IMR-90 (cell line): ENCODE data around the gene THOC6.

Source experiments
- CEBPB ChIP-seq: IDR thresholded peaks from 2 replicates; pipeline ENCODE4 v1.6.1; 2012; ENCODE audit warnings: low read depth, low read length, improper control_type of control experiment
- MAFK ChIP-seq: IDR thresholded peaks from 2 replicates; pipeline ENCODE4 v1.6.1; 2012; ENCODE audit warnings: low read depth, low read length, improper control_type of control experiment
- MAZ ChIP-seq: IDR thresholded peaks from 2 replicates; pipeline ENCODE4 v1.6.1; 2012; ENCODE audit warnings: low read depth, mild to moderate bottlenecking, low read length, improper control_type of control experiment, moderate library complexity, borderline replicate concordance
- NFE2L2 ChIP-seq: fragments of 150-350 bp; IDR thresholded peaks from 2 replicates; pipeline ENCODE4 v1.6.1; 2016; ENCODE audit warnings: low read depth, mild to moderate bottlenecking, low read length
- POLR2A ChIP-seq: IDR thresholded peaks from 2 replicates; pipeline ENCODE4 v1.6.1; 2012; ENCODE audit warnings: mild to moderate bottlenecking, low read depth, low read length
- RAD21 ChIP-seq: IDR thresholded peaks from 2 replicates; pipeline ENCODE4 v1.6.1; 2012; ENCODE audit warnings: low read length, improper control_type of control experiment
- RCOR1 ChIP-seq: IDR thresholded peaks from 2 replicates; pipeline ENCODE4 v1.6.1; 2012; ENCODE audit warnings: mild to moderate bottlenecking, low read length, improper control_type of control experiment; ENCODE audit not compliant: insufficient replicate concordance
- SMC3 ChIP-seq: fragments of 150-350 bp; IDR thresholded peaks from 2 replicates; pipeline ENCODE4 v1.6.1; 2016; ENCODE audit warnings: low read depth, mild to moderate bottlenecking, antibody characterized with exemption, low read length, moderate library complexity
- USF2 ChIP-seq: fragments of 150-350 bp; IDR thresholded peaks from 2 replicates; pipeline ENCODE4 v1.6.1; 2017; ENCODE audit warnings: mild to moderate bottlenecking, antibody characterized with exemption, low read length, low read depth
- TF ChIP-seq, protein P1 (sequence below): conservative IDR thresholded peaks from 2 replicates; pipeline ENCODE4 v1.5.1; 2012; ENCODE audit warnings: mild to moderate bottlenecking, low read depth, low read length, improper control_type of control experiment

GRCh38 chr16:3058139-3059030 is 34.5 kb downstream of the THOC6 start:
- TF ChIP-seq RAD21, result no peak
- TF ChIP-seq, protein P1, sequence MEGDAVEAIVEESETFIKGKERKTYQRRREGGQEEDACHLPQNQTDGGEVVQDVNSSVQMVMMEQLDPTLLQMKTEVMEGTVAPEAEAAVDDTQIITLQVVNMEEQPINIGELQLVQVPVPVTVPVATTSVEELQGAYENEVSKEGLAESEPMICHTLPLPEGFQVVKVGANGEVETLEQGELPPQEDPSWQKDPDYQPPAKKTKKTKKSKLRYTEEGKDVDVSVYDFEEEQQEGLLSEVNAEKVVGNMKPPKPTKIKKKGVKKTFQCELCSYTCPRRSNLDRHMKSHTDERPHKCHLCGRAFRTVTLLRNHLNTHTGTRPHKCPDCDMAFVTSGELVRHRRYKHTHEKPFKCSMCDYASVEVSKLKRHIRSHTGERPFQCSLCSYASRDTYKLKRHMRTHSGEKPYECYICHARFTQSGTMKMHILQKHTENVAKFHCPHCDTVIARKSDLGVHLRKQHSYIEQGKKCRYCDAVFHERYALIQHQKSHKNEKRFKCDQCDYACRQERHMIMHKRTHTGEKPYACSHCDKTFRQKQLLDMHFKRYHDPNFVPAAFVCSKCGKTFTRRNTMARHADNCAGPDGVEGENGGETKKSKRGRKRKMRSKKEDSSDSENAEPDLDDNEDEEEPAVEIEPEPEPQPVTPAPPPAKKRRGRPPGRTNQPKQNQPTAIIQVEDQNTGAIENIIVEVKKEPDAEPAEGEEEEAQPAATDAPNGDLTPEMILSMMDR, result no peak
- no peak for TF ChIP-seq CEBPB
- TF ChIP-seq NFE2L2, result no peak
- TF ChIP-seq RCOR1, result no peak
- TF ChIP-seq SMC3, result no peak
- no peak for TF ChIP-seq USF2
- TF ChIP-seq POLR2A, result no peak
- TF ChIP-seq MAZ, result peak; percentile 11; the same call in 1 of the 2 replicates
- no peak for TF ChIP-seq MAFK
